Limb (tissue), 2 donors: Measurements from ENCODE around the gene LCLAT1.

Experiments used
- DNase-seq, 2 donors: peaks; one replicate each; pipeline ENCODE4 v3.0.0-alpha.2; 2016; ENCODE audit errors: extremely low spot score in 2 of 2

LCLAT1 gene

GRCh38 chr2:30422444-30423040 is 24.5 kb upstream of the LCLAT1 start:
- no peak for DNase-seq

- DNase-seq: no peak
Observed at GRCh38 chr2:30424231-30424630, 22.8 kb upstream of the LCLAT1 start.

- DNase-seq: no peak
Observed at GRCh38 chr2:30425326-30425725, 21.7 kb upstream of the LCLAT1 start.

- DNase-seq: no peak
Observed at GRCh38 chr2:30427606-30428347, 19.3 kb upstream of the LCLAT1 start.

GRCh38 chr2:30428348-30428662 is 18.7 kb upstream of the LCLAT1 start:
- DNase-seq: no peak

- no peak for DNase-seq
Observed at GRCh38 chr2:30428827-30429461, 18.1 kb upstream of the LCLAT1 start.

GRCh38 chr2:30433541-30434299 is 13.3 kb upstream of the LCLAT1 start:
- no peak for DNase-seq

GRCh38 chr2:30434708-30435107 is 12.3 kb upstream of the LCLAT1 start:
- no peak for DNase-seq

- DNase-seq: no peak
Observed at GRCh38 chr2:30436859-30437435, 10.1 kb upstream of the LCLAT1 start.

GRCh38 chr2:30437809-30438548 is 9.1 kb upstream of the LCLAT1 start:
- no peak for DNase-seq

GRCh38 chr2:30439296-30439695 is 7.8 kb upstream of the LCLAT1 start:
- DNase-seq: no peak

- DNase-seq: no peak
Observed at GRCh38 chr2:30439879-30440278, 7.2 kb upstream of the LCLAT1 start.

GRCh38 chr2:30441023-30441422 is 6.0 kb upstream of the LCLAT1 start:
- no peak for DNase-seq

- DNase-seq: no peak
Observed at GRCh38 chr2:30443081-30443480, 4.0 kb upstream of the LCLAT1 start.

GRCh38 chr2:30444273-30444672 is 2.8 kb upstream of the LCLAT1 start:
- no peak for DNase-seq

GRCh38 chr2:30445266-30445821 is 1.7 kb upstream of the LCLAT1 start:
- DNase-seq: no peak

GRCh38 chr2:30446602-30447148 is 371 bp upstream of the LCLAT1 start:
- no peak for DNase-seq

GRCh38 chr2:30448308-30448707 is 1.3 kb downstream of the LCLAT1 start:
- no peak for DNase-seq

GRCh38 chr2:30448866-30449265 is 1.8 kb downstream of the LCLAT1 start:
- DNase-seq: no peak

GRCh38 chr2:30450025-30450424 is 3.0 kb downstream of the LCLAT1 start:
- no peak for DNase-seq

- no peak for DNase-seq
Observed at GRCh38 chr2:30453498-30453897, 6.5 kb downstream of the LCLAT1 start.
